A549 (cell line): Measurements from ENCODE around the gene PUS7. TPM values are rescaled to one million over a fixed set of nuclear protein-coding genes. Genes with fewer than 3 reads are reported as not detected.

Experiments used
- ATAC-seq, 2 experiments: fragments of 200-7000 bp in 1 of 2; fragments of >200 bp in 1 of 2; cut with Nextera tagmentation in 1 of 2; cut with Tn5 transposase in 1 of 2; 3 replicates each; pipeline versions ENCODE4 v1.8.0 to v1.9.1; 2018 to 2020; ENCODE audit warnings: mild to moderate bottlenecking in 1 of 2, moderate library complexity in 1 of 2
- CTCF ChIA-PET: fragments of 300-600 bp; sonication (Branson Sonifier 250); formaldehyde crosslinking; extraction: SDS; loops from one replicate; lab custom pipeline; 2021; ENCODE audit warnings: antibody characterized with exemption, inconsistent platforms; lab: Yijun Ruan, JAX
- POLR2A ChIA-PET: fragments of 350-600 bp; formaldehyde crosslinking; extraction: SDS; loops from one replicate; lab custom pipeline; 2021; ENCODE audit warnings: antibody characterized with exemption, inconsistent platforms; lab: Yijun Ruan, JAX
- DNase-seq, 2 experiments: peaks; one replicate each; pipeline versions ENCODE4 v3.0.0 to v3.0.0-alpha.2; 2011 to 2016; ENCODE audit warnings: low read depth in 1 of 2, low spot score in 1 of 2
- FAIRE-seq: peaks from 2 replicates; lab custom pipeline; 2011; peaks lifted over from hg19 to GRCh38; lab: Jason Lieb, UNC
- H3K27ac ChIP-seq, 2 experiments: fragments of >200 bp; sonication (Bioruptor Twin); formaldehyde crosslinking; 3 replicates each; pipeline ENCODE4 v1.5.1; 2016 to 2017
- H3K4me1 ChIP-seq: fragments of >200 bp; sonication (Bioruptor Twin); formaldehyde crosslinking; 3 replicates; pipeline ENCODE4 v1.6.1; 2016
- H3K4me2 ChIP-seq: fragments of >200 bp; sonication (Bioruptor Twin); formaldehyde crosslinking; 3 replicates; pipeline ENCODE4 v1.6.1; 2016
- H3K4me3 ChIP-seq: fragments of >200 bp; sonication (Bioruptor Twin); formaldehyde crosslinking; 3 replicates; pipeline ENCODE4 v1.5.1; 2016
- H3K9me3 ChIP-seq: fragments of >200 bp; sonication (Bioruptor Twin); formaldehyde crosslinking; 3 replicates; pipeline ENCODE4 v1.6.1; 2016
- ATOH8 ChIP-seq: fragments of 250-450 bp; sonication (Bioruptor Pico); IDR thresholded peaks from 2 replicates; pipeline ENCODE4 v1.5.0; 2020; ENCODE audit warnings: low read depth, mild to moderate bottlenecking, moderate library complexity
- CBX2 ChIP-seq: fragments of 200-600 bp; sonication (generic); IDR thresholded peaks from 2 replicates; pipeline ENCODE4 v1.6.1; 2016; ENCODE audit warnings: low read depth, mild to moderate bottlenecking, borderline replicate concordance
- CHD2 ChIP-seq: fragments of 150-350 bp; IDR thresholded peaks from 2 replicates; pipeline ENCODE4 v1.6.1; 2014; ENCODE audit warnings: low read length; ENCODE audit not compliant: partially characterized antibody
- ELK1 ChIP-seq: fragments of 150-350 bp; IDR thresholded peaks from 2 replicates; pipeline ENCODE4 v1.6.1; 2014; ENCODE audit warnings: low read depth, mild to moderate bottlenecking, low read length
- EP300 ChIP-seq, 2 experiments: fragments of >200 bp; sonication (Bioruptor Twin); formaldehyde crosslinking; IDR thresholded peaks; 2 replicates in 1 of 2; 3 replicates in 1 of 2; pipeline ENCODE4 v1.6.1; 2016 to 2017
- ESRRA ChIP-seq: fragments of 150-350 bp; IDR thresholded peaks from 2 replicates; pipeline ENCODE4 v1.6.1; 2014; ENCODE audit warnings: mild to moderate bottlenecking, low read length, borderline replicate concordance
- FOSL2 ChIP-seq, 2 experiments: fragments of 450-650 bp in 1 of 2; fragments of >200 bp in 1 of 2; sonication (Bioruptor Twin) in 1 of 2; formaldehyde crosslinking; IDR thresholded peaks; 2 replicates each; pipeline versions ENCODE4 v1.5.0 to v1.6.1; 2016 to 2020; ENCODE audit warnings: mild to moderate bottlenecking in 1 of 2, moderate library complexity in 1 of 2
- HOXB5 ChIP-seq: fragments of 250-450 bp; sonication (Bioruptor Pico); IDR thresholded peaks from 2 replicates; pipeline ENCODE4 v1.5.0; 2020; ENCODE audit warnings: mild to moderate bottlenecking, moderate library complexity
- JUNB ChIP-seq: fragments of >200 bp; sonication (Bioruptor Twin); formaldehyde crosslinking; IDR thresholded peaks from 2 replicates; pipeline ENCODE4 v1.6.1; 2016
- KDM5A ChIP-seq: fragments of 200-600 bp; sonication (generic); IDR thresholded peaks from 2 replicates; pipeline ENCODE4 v1.6.1; 2016; ENCODE audit warnings: antibody characterized with exemption, mild to moderate bottlenecking
- MYC ChIP-seq: IDR thresholded peaks from 2 replicates; pipeline ENCODE4 v1.6.1; 2012; ENCODE audit warnings: mild to moderate bottlenecking, inconsistent platforms, low read length, improper control_type of control experiment, borderline replicate concordance
- NR3C1 ChIP-seq: fragments of >200 bp; sonication (Bioruptor Twin); formaldehyde crosslinking; IDR thresholded peaks from 3 replicates; pipeline ENCODE4 v1.6.1; 2017
- POLR2A ChIP-seq: IDR thresholded peaks from 2 replicates; pipeline ENCODE4 v1.6.1; 2012; ENCODE audit warnings: mild to moderate bottlenecking, low read length
- RCOR1 ChIP-seq: fragments of 150-350 bp; IDR thresholded peaks from 2 replicates; pipeline ENCODE4 v1.6.1; 2014; ENCODE audit warnings: antibody characterized with exemption, low read length, low read depth
- TFCP2L1 ChIP-seq: fragments of 250-450 bp; sonication (Bioruptor Pico); IDR thresholded peaks from 2 replicates; pipeline ENCODE4 v1.5.0; 2021; ENCODE audit warnings: mild to moderate bottlenecking
- USF2 ChIP-seq: fragments of 450-650 bp; IDR thresholded peaks from 2 replicates; pipeline ENCODE4 v1.6.1; 2014; ENCODE audit warnings: antibody characterized with exemption
- ZC3H11A ChIP-seq: fragments of 450-650 bp; IDR thresholded peaks from 2 replicates; pipeline ENCODE4 v1.6.1; 2014; ENCODE audit warnings: antibody characterized with exemption, mild to moderate bottlenecking
- WGBS: methylation state at CpG from one replicate; pipeline ENCODE4 v1.1.6; 2017; ENCODE audit errors: missing lambda C conversion rate; 5-methylcytosine and 5-hydroxymethylcytosine counted together
- polyA plus RNA-seq, 4 experiments: library from polyadenylated mRNA; depleted of rRNA in 3 of 4; stranded (reverse); fragments of >200 nt; fragmentation: RNase III in 1 of 4; extraction: RNeasy Plus Mini Kit Qiagen cat#74134 plus additional on column Dnase treatment in 1 of 4; gene quantifications; 2 replicates in 3 of 4; 3 replicates in 1 of 4; pipeline ENCODE4 v1.2.3, GENCODE V29; 2011 to 2017

PUS7 gene
- polyA plus RNA-seq, 2 of the 4 experiments (the other 2 are of a cell fraction), result 33.1 to 47.9 TPM

- Histone ChIP-seq H3K4me3 (no peak overlapping the region), H3K9me3 (no peaks in the 10 kb centered on the region), H3K4me1 (no peaks in the 10 kb centered on the region), H3K4me2 (no peak overlapping the region), H3K27ac (no peak overlapping the region)
- no peak for TF ChIP-seq CHD2
- TF ChIP-seq JUNB, result no peak
- no peak for TF ChIP-seq EP300 (IDR thresholded peaks at IDR 0.05)
- TF ChIP-seq HOXB5 (CRISPR knock-in tag), result no peak
- no peak for TF ChIP-seq RCOR1
- no peak for TF ChIP-seq POLR2A
- TF ChIP-seq ZC3H11A, result no peak
- no peak for TF ChIP-seq FOSL2 (IDR thresholded peaks at IDR 0.05)
- no peak for TF ChIP-seq FOSL2 (CRISPR knock-in tag; IDR thresholded peaks at IDR 0.05)
- no peak for TF ChIP-seq TFCP2L1 (CRISPR knock-in tag)
- CTCF ChIA-PET, result interaction anchor here (0.7 to 1.1 kb wide), 3 partner anchors 11 to 24 kb away, joined by 3 to 6 read pairs (median 4); no protein-coding TSS in a partner anchor
- 94% methylated on average over 4 of the region's 4 CpGs for WGBS
- ATAC-seq (no peak), DNase-seq (no peak), FAIRE-seq (no peak)
- POLR2A ChIA-PET, result no interaction called here
Measured at GRCh38 chr7:105565190-105565589, 43.1 kb upstream of the PUS7 start.

- Histone ChIP-seq H3K4me1 (no peaks in the 10 kb centered on the region), H3K9me3 (no peaks in the 10 kb centered on the region), H3K4me2 (no peak overlapping the region), H3K27ac (no peak overlapping the region), H3K4me3 (no peak overlapping the region)
- ChIA-PET CTCF (no interaction called here), POLR2A (no interaction called here)
- no peak for TF ChIP-seq USF2
- no peak for FAIRE-seq
- 86% methylated on average over 1 of the region's 1 CpG for WGBS
- ATAC-seq, result no peak
- DNase-seq, result no peak
Measured at GRCh38 chr7:105559926-105560325, 37.9 kb upstream of the PUS7 start.

GRCh38 chr7:105538339-105538738, 16.3 kb upstream of the PUS7 start:
- ChIA-PET CTCF (interaction anchor here (0.6 to 1.2 kb wide), 4 partner anchors 9 to 616 kb away, joined by 3 read pairs; no protein-coding TSS in a partner anchor), POLR2A (no interaction called here)
- TF ChIP-seq NR3C1 (no peak), MYC (no peak), ATOH8 (CRISPR knock-in tag) (no peak), KDM5A (no peak), ELK1 (no peak), ESRRA (no peak), POLR2A (no peak), HOXB5 (CRISPR knock-in tag) (no peak), CBX2 (no peak)
- Histone ChIP-seq H3K4me1 (peaks cover 3% of the 10 kb centered on the region), H3K4me2 (no peak overlapping the region), H3K4me3 (no peak overlapping the region), H3K9me3 (no peaks in the 10 kb centered on the region), H3K27ac (no peak overlapping the region)
- WGBS, result 88% methylated on average over 2 of the region's 2 CpGs
- no peak for ATAC-seq
- no peak for DNase-seq
- FAIRE-seq, result no peak
